ENCODE measurements around the gene CDKL4.
"Not testable (repeated sequence)": the region's sequence is repeated elsewhere in the genome, so short reads cannot be mapped to it uniquely, and the experiment has no call there.

CDKL4 gene

DNA sequence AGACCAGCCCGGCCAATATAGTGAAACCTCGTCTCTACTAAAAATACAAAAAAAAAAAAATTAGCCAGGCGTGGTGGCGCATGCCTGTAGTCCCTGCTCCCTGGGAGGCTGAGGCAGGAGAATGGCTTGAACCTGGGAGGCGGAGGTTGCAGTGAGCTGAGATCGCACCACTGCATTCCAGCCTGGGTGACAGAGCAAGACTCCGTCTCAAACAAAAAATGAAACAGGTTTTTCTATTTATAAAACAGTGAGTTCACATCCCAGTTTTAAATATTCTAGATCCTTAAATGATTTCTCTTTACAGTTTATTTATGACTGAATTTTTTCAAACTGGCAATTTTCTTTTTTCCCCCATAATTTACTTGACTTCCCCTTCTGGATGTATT is 102.8 kb downstream of the CDKL4 start:
- DNase-seq, result not testable (repeated sequence)

DNA sequence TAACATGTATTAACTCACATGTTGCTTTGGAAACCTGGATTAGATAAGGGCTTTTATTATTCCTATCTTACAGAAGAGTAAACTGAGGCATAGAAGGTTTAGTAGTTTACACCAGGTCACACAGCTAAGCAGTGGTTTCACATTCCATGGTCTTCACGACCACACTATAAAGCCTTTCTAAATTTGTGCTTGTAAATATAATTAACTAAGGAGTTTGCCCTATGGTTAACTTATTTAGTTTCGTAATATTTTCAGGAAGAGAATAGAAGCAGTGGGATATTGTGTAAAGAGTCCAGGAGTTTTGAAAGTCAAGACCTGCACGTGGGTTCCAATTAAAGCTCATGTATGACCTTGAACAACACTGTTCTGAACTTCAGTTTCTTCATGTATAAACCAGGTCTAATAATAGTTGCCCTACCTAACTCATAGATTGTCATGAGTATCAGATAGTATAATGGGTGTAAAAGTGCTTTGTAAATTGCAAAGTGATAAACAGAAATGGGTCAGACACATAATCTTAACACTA is 103.4 kb downstream of the CDKL4 start:
- DNase-seq, result no peak

DNA sequence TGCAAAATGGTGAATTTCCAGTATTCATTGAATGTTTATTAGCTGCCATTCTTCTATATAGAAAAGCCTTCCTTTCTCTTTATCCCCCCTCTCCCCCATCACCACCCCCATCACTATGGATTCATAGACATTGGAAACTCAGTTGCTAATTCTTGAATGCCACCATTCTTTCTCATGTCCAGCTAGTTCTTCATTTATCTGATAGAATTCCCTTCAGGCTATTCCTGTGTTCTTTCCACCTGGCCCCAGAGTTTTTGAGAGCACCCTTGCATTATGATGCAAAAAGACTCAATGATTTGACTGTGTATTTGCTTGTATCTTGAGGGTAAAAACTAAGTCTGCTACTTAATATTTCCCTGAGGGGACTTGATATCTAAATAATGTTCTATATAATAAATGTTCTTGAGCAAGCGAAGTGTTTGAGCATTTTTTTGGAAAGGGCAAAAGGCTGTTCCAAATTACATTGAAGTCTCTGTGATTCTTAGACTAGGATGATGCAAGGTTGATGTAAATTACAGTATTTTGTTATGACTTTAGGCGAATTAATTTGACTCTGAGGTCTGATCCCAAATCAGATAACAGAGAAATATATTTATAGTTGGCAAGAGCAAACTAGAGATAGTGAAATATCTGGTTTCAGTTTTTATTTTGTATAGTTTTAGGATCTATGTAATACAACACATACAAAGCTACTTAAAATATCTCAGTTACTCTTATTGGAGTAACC is 104.1 kb downstream of the CDKL4 start:
- no peak for DNase-seq

DNA sequence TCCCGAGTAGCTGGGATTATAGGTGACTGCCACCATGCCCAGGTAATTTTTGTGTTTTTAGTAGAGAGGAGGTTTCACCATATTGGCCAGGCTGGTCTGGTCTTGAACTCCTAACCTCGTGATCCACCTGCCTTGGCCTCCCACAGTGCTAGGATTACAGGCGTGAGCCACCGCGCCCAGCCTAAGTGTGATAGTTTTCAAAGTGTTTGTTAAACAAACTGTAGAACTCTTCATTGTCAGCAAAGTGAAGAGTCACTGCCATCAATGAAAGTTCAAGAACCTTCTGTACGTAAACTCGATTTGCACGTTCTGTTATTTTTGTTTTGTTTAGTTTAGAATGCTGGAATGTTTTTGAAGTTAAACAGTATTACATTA is 104.9 kb downstream of the CDKL4 start:
- no peak for DNase-seq

DNA sequence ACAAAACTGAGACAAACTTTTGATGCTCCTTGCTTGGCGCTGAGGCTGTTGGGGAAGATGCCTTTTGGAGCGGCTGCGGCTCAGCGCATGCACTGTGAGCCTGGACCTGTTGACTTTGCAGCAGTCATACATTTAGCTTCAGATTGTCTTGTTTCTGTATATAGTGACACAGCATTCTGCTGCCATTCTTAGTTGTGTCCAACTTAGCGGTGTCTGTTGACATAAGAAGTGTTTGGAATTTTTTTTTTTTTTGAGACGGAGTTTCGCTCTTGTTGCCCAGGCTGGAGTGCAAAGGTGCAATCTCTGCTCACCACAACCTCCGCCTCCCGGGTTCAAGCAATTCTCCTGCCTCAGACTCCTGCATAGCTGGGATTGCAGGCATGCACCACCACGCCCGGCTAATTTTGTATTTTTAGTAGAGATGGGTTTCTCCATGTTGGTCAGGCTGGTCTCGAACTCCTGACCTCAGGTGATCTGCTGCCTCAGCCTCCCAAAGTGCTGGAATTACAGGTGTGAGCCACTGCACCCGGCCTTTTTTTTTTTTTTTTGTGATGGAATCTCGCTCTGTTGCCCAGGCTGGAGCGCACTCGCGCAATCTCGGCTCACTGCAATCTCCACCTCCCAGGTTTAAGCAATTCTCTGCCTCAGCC is 105.5 kb downstream of the CDKL4 start:
- DNase-seq, result not testable (repeated sequence)

DNA sequence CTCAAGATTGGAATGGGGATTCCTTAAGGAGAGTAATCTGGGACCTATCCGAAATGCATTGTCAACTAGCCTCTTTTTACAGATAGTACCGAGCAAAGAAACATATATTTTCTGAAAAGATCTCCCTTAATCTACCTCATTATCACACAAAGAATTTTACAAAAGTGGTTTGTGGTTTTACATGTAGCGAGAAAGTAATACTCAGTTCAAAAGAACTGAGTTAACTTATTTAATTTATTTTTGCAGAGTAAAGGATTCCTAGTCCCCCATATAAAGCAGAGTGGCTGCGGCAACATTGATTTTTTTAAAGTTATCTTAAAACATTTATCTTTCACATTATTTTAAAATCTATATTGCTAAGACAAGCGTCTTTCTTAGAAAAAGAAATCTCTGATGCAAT is 107.0 kb downstream of the CDKL4 start:
- no peak for DNase-seq

DNA sequence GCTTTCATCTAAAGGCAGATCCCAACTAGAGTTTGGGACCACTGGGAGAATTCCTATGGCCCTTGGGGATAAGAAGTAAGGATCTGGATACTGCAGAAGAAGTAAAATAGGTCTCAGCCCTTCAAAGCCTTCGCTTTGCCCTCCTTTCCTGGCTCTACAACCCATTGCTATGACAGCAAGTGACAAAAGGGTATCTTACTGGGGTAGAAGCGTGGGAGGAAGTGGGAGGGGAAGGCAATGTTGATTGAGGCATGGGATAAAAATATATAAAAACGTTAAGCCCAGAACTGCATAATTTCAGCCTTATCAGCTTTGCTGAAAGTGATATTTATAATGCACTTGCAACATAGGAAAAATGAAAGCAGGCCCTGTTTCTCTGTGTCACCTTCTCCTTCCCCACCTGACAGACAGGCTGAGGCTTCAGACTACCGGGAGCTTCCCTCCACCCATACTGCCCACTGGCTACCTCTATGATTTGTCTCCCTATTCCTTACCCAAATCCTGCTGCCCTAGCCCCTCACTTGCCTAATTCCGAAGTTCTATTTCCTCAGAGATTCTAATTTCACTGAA is 108.0 kb downstream of the CDKL4 start:
- DNase-seq, result no peak

DNA sequence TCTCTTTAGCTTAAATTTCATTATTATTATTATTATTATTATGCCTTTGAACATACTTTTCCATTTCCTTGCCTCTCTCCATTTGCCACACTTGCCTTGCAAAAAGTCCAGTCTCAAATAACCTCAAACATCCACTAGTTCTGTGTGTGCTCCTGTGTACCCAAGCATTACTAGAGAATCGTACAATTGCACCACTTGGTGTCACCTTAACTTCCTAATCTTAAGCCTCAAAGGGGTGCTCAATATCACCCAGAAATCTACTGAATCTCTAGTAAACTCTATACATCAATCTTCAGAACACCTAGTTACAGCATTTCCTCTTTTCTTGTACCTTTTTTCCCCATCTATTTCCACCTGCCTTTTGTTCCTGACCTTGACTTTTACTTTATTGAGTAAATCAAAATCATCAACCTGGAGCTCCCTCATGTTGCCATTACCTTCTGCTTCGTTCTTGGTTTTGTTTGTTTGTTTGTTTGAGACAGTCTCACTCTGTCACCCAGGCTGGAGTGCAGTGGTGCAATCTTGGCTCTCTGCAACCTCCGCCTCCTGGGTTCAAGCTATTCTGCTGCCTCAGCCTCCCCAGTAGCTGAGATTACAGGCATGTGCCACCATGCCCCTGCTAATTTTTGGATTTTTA is 110.4 kb downstream of the CDKL4 start:
- DNase-seq, result no peak

DNA sequence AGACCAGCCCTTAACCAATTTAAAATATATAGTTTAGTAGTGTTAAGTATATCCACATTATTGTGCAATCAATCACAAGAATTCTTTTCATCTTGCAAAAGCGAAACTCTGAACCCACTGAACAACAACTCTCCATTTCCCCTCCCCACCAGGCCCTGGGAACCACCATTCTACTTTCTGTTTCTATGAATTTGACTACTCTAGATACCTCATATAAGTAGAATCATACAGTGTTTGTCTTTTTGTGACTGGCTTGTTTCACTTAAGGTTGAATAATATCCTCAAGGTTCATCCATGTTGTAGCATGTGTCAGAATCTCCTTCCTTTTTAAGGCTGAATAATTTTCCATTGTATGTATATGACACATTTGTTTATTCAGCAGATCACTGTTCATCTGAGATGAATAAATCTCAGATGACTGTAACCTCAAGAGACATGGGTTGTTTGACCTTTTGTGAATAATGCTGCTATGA is 114.8 kb downstream of the CDKL4 start:
- DNase-seq, result peak; percentile 59

DNA sequence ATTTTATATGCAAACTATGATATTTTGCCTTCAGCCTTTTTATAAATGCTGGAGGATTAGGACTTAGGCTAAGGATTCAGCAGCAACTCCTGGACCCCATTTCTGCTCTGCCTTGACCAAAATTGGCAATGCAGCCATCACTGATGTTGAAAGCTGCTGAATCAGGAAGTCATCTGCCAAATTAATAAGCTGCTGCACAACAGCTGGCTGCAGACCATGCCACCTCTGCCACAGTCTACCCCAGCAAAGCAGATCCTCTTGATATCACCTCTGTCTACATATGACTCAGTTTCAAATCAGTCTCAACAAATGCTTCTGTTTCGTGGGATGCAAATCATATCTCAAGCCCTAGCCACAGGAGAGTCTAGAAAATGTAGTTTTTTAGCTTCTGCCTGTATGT is 115.8 kb downstream of the CDKL4 start:
- peak; percentile 30 for DNase-seq
